ENCODE results near the gene SBF2.

DNA sequence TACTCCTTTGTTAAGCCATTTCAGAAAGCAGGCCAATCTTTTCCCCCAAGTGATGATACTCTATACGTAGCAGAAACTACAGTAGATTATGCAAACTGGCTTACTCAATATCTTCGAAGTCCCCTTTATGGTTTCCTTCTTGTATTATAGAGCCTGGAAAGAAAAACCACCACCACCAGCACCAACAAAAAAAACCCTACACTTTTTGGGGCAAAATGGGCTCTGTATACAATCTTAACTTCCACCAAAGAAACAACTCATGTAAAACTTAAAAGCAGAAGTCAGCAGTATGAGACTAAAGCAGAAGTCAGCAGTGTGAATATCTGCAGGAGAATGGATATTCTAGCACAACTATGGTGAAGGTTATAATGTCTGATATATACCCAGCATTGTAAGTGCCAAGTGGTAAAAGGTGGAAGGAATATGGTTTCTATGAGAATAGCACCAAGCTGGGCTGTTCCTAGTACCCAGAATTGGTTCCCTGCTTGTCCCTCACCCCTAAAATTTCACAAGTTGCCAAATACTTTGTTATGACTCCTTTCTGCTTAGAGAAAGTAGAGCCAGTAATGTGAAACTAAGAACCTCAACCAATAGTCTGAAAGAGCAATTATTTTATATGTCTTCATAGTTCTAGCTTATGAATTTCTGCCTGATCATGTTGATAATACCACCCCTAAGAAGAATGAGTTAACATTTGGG is 252.1 kb downstream of the SBF2 start:
- TF ChIP-seq, protein P1, sequence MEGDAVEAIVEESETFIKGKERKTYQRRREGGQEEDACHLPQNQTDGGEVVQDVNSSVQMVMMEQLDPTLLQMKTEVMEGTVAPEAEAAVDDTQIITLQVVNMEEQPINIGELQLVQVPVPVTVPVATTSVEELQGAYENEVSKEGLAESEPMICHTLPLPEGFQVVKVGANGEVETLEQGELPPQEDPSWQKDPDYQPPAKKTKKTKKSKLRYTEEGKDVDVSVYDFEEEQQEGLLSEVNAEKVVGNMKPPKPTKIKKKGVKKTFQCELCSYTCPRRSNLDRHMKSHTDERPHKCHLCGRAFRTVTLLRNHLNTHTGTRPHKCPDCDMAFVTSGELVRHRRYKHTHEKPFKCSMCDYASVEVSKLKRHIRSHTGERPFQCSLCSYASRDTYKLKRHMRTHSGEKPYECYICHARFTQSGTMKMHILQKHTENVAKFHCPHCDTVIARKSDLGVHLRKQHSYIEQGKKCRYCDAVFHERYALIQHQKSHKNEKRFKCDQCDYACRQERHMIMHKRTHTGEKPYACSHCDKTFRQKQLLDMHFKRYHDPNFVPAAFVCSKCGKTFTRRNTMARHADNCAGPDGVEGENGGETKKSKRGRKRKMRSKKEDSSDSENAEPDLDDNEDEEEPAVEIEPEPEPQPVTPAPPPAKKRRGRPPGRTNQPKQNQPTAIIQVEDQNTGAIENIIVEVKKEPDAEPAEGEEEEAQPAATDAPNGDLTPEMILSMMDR (conservative IDR thresholded peaks at IDR 0.05): no peak
- no peak for TF ChIP-seq ZFX (IDR thresholded peaks at IDR 0.05)

Measured in C4-2B (cell line).